ENCODE data around the gene ZFYVE1. TPM values are rescaled to one million over a fixed set of nuclear protein-coding genes. Genes with fewer than 3 reads are reported as not detected.

The ZFYVE1 gene
- total and polyA plus RNA-seq, 10 of the 15 experiments (the other 5 are each of a cell fraction or from before 2014, with no cell fraction given): 1.2 to 13.3 (median 6.4) TPM

GRCh38 chr14:72998252-72998903 lies 28.5 kb downstream of the ZFYVE1 start (continued):
- TF ChIP-seq SKIL (IDR thresholded peaks at IDR 0.05; ENCODE audit: low read depth, poor library complexity, severe bottlenecking): no peak
- TF ChIP-seq ZNF592 (IDR thresholded peaks at IDR 0.05): no peak
- no peak for TF ChIP-seq SRF (IDR thresholded peaks at IDR 0.05; ENCODE audit: low read depth in 2 of 2, low read length in 2 of 2)
- TF ChIP-seq POLR2AphosphoS2 (IDR thresholded peaks at IDR 0.05; ENCODE audit: low read depth, low read length): no peak
- no peak for TF ChIP-seq IKZF2 (IDR thresholded peaks at IDR 0.05)
- no peak for TF ChIP-seq NR2C1 (IDR thresholded peaks at IDR 0.05)

Measured in GM12878 (cell line).